Measurements from ENCODE around the gene MUC21. TPM values are rescaled to one million over a fixed set of nuclear protein-coding genes. Genes with fewer than 3 reads are reported as not detected.

The MUC21 gene
- total RNA-seq, 2 donors from 2014 or later = not detected

DNA sequence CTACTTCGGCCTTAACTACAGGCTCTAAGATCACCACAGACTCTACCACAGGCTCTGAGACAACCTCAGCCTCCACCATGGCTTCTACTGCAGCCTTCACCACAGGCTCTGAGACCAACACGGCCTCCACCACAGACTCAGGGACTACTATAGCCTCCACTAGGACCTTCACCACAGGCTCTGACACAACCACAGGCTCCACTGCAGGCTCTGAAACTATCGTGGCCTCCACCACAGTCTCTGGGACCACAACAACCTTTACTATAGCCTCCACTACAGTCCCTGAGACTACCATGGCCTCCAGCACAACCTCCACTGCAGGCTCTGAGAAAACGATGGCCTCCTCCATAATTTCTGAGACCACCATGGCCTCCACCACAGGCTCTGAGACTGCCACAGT, 42.1 kb downstream of the MUC21 start:
- TF ChIP-seq, protein P1, sequence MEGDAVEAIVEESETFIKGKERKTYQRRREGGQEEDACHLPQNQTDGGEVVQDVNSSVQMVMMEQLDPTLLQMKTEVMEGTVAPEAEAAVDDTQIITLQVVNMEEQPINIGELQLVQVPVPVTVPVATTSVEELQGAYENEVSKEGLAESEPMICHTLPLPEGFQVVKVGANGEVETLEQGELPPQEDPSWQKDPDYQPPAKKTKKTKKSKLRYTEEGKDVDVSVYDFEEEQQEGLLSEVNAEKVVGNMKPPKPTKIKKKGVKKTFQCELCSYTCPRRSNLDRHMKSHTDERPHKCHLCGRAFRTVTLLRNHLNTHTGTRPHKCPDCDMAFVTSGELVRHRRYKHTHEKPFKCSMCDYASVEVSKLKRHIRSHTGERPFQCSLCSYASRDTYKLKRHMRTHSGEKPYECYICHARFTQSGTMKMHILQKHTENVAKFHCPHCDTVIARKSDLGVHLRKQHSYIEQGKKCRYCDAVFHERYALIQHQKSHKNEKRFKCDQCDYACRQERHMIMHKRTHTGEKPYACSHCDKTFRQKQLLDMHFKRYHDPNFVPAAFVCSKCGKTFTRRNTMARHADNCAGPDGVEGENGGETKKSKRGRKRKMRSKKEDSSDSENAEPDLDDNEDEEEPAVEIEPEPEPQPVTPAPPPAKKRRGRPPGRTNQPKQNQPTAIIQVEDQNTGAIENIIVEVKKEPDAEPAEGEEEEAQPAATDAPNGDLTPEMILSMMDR (IDR thresholded peaks at IDR 0.05) = no peak
- no peak for DNase-seq (ENCODE audit: low spot score)
- no peak overlapping the region for H3K4me3 ChIP-seq
- H3K27ac ChIP-seq = no peak overlapping the region
- no peaks in the 10 kb centered on the region for H3K9me3 ChIP-seq
- no peaks in the 10 kb centered on the region for H3K4me1 ChIP-seq
- H3K36me3 ChIP-seq = no peaks in the 10 kb centered on the region
- no peaks in the 10 kb centered on the region for H3K27me3 ChIP-seq

- H3K36me3 ChIP-seq = no peaks in the 10 kb centered on the region
- H3K4me3 ChIP-seq = no peak overlapping the region
- DNase-seq (ENCODE audit: low spot score) = no peak
- H3K4me1 ChIP-seq = no peaks in the 10 kb centered on the region
- TF ChIP-seq, protein P1 (IDR thresholded peaks at IDR 0.05) = no peak
- H3K27ac ChIP-seq = no peak overlapping the region
- no peaks in the 10 kb centered on the region for H3K9me3 ChIP-seq
- no peaks in the 10 kb centered on the region for H3K27me3 ChIP-seq
Observed at GRCh38 chr6:31031095-31031494, 47.6 kb downstream of the MUC21 start.

- TF ChIP-seq, protein P1 (IDR thresholded peaks at IDR 0.05) = no peak
- Histone ChIP-seq H3K4me1 (no peaks in the 10 kb centered on the region), H3K9me3 (no peaks in the 10 kb centered on the region), H3K27ac (no peak overlapping the region), H3K27me3 (no peaks in the 10 kb centered on the region), H3K36me3 (no peaks in the 10 kb centered on the region), H3K4me3 (no peak overlapping the region)
- DNase-seq (ENCODE audit: low spot score) = no peak
Observed at GRCh38 chr6:31033075-31033474, 49.6 kb downstream of the MUC21 start.

GRCh38 chr6:31035862-31036497, 52.5 kb downstream of the MUC21 start:
- H3K36me3 ChIP-seq = no peaks in the 10 kb centered on the region
- no peak overlapping the region for H3K27ac ChIP-seq
- H3K9me3 ChIP-seq = no peaks in the 10 kb centered on the region
- H3K4me1 ChIP-seq = no peaks in the 10 kb centered on the region
- TF ChIP-seq, protein P1 (IDR thresholded peaks at IDR 0.05) = no peak
- no peak for DNase-seq (ENCODE audit: low spot score)
- no peak overlapping the region for H3K4me3 ChIP-seq
- H3K27me3 ChIP-seq = no peaks in the 10 kb centered on the region

DNA sequence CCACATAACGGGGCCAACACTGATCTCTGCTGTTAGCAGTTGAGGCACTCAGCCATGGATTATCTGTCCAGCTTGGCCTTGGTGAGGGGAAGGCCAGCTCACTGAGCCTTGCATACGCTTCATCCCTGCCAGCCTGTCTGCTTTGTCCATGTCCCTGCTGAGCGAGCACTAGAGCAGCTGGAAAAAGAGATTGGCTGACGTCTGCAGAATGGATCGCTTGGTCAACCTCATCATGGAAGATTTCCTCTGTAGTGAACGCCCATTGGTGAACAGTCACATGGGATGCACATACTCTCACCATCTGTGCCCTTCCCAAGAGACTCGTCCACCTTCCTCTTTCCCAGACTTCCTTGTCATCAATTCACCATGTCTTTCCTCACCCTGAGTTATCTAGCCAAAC, 53.7 kb downstream of the MUC21 start:
- H3K4me1 ChIP-seq = no peaks in the 10 kb centered on the region
- no peaks in the 10 kb centered on the region for H3K9me3 ChIP-seq
- no peak overlapping the region for H3K4me3 ChIP-seq
- DNase-seq (ENCODE audit: low spot score) = no peak
- H3K27ac ChIP-seq = no peak overlapping the region
- TF ChIP-seq, protein P1 (IDR thresholded peaks at IDR 0.05) = no peak
- H3K27me3 ChIP-seq = no peaks in the 10 kb centered on the region
- H3K36me3 ChIP-seq = no peaks in the 10 kb centered on the region

DNA sequence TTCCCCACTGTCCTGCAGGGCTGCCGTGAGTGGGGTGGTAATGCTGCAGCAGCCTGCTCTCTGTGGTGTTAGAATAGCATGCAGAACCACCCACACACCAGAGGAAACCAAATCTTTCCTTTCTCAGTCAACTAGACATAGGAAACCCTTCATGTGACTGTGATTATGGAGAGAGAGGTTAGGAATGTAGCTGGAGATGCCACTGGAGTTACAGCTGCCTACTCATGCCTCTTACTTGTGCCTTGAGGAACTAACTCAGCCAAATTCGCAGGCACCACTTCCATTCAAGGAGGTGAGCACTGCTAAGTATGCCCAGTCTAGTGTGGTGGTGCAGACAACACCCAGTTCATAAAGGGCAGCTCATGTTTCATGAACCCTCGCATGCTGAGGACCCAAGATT, 54.2 kb downstream of the MUC21 start:
- H3K4me3 ChIP-seq = no peak overlapping the region
- H3K4me1 ChIP-seq = no peaks in the 10 kb centered on the region
- TF ChIP-seq, protein P1 (IDR thresholded peaks at IDR 0.05) = no peak
- no peak overlapping the region for H3K27ac ChIP-seq
- H3K9me3 ChIP-seq = no peaks in the 10 kb centered on the region
- H3K36me3 ChIP-seq = no peaks in the 10 kb centered on the region
- no peaks in the 10 kb centered on the region for H3K27me3 ChIP-seq
- no peak for DNase-seq (ENCODE audit: low spot score)

All from right atrium auricular region (tissue), 2 donors.